Stimulated activated CD8-positive, alpha-beta memory T cell treated with anti-CD3 and anti-CD28 coated beads, Interleukin-4, amount 100 ng/mL, for 4 hours (primary cell): Measurements from ENCODE around the gene MGAT4A.

Source experiments
- DNase-seq, 2 donors: peaks; one replicate each; pipeline ENCODE4 v3.0.0-alpha.2; 2020; ENCODE audit warnings: low read depth in 2 of 2, low spot score in 1 of 2

MGAT4A gene

GRCh38 chr2:98703738-98704137, 27.2 kb downstream of the MGAT4A start:
- DNase-seq: no peak

GRCh38 chr2:98702858-98703620, 27.9 kb downstream of the MGAT4A start:
- DNase-seq: no peak

GRCh38 chr2:98702127-98702802, 28.7 kb downstream of the MGAT4A start:
- DNase-seq: no peak

- no peak for DNase-seq
These were observed 29.7 kb downstream of the MGAT4A start for GRCh38 chr2:98701230-98701629.

- no peak for DNase-seq
These were observed 32.0 kb downstream of the MGAT4A start for GRCh38 chr2:98698896-98699295.

GRCh38 chr2:98697651-98698337, 33.1 kb downstream of the MGAT4A start:
- DNase-seq: no peak

GRCh38 chr2:98696200-98696599, 34.7 kb downstream of the MGAT4A start:
- no peak for DNase-seq

GRCh38 chr2:98695255-98695654, 35.7 kb downstream of the MGAT4A start:
- no peak for DNase-seq

GRCh38 chr2:98693477-98693876, 37.5 kb downstream of the MGAT4A start:
- DNase-seq: no peak

- no peak for DNase-seq
These were observed 38.6 kb downstream of the MGAT4A start for GRCh38 chr2:98692090-98693054.

- no peak for DNase-seq
These were observed 39.6 kb downstream of the MGAT4A start for GRCh38 chr2:98691303-98691702.

GRCh38 chr2:98685930-98686887, 44.7 kb downstream of the MGAT4A start:
- no peak for DNase-seq

GRCh38 chr2:98683728-98684127, 47.2 kb downstream of the MGAT4A start:
- no peak for DNase-seq

GRCh38 chr2:98676742-98677141, 54.2 kb downstream of the MGAT4A start:
- no peak for DNase-seq

- no peak for DNase-seq
These were observed 56.5 kb downstream of the MGAT4A start for GRCh38 chr2:98674233-98674964.

GRCh38 chr2:98669675-98670074, 61.3 kb downstream of the MGAT4A start:
- DNase-seq: no peak

GRCh38 chr2:98665677-98666076, 65.3 kb downstream of the MGAT4A start:
- no peak for DNase-seq

- DNase-seq: no peak
These were observed 66.6 kb downstream of the MGAT4A start for GRCh38 chr2:98664323-98664722.

- no peak for DNase-seq
These were observed 67.3 kb downstream of the MGAT4A start for GRCh38 chr2:98663511-98664090.
